A673 (cell line): ENCODE measurements around the gene MMP11. TPM values are rescaled to one million over a fixed set of nuclear protein-coding genes. Genes with fewer than 3 reads are reported as not detected.

ENCODE experiments used
- BruUV-seq: library from RNA; stranded (reverse); fragments of 400-500 nt; replicated peaks from 2 replicates; lab custom pipeline; 2021; lab: Mats Ljungman, UMichigan
- CTCF ChIA-PET: fragments of 300-600 bp; sonication (Branson Sonifier 250); formaldehyde crosslinking; loops from one replicate; lab custom pipeline; 2022; ENCODE audit warnings: antibody characterized with exemption; lab: Charles Lee
- POLR2A ChIA-PET: fragments of 300-600 bp; sonication (Branson Sonifier 250); formaldehyde crosslinking; loops from one replicate; lab custom pipeline; 2022; ENCODE audit warnings: antibody characterized with exemption; ENCODE audit not compliant: low non-redundant PET; lab: Charles Lee
- DNase-seq: peaks from one replicate; pipeline ENCODE4 v3.0.0-alpha.2; 2015; ENCODE audit warnings: low spot score
- H3K27ac ChIP-seq: fragments of 200-600 bp; sonication (generic); 2 replicates; pipeline ENCODE4 v1.5.1; 2016; ENCODE audit warnings: mixed run types, low read depth, mild to moderate bottlenecking, mixed read lengths, antibody characterized with exemption, low read length; ENCODE audit not compliant: poor library complexity, severe bottlenecking
- H3K27me3 ChIP-seq: fragments of 200-600 bp; sonication (generic); replicated peaks from 2 replicates; pipeline ENCODE4 v1.6.1; 2017; ENCODE audit warnings: mixed run types, low read depth, mild to moderate bottlenecking, mixed read lengths, antibody characterized with exemption, low read length; ENCODE audit not compliant: insufficient read depth, poor library complexity
- H3K36me3 ChIP-seq: fragments of 200-600 bp; sonication (generic); 2 replicates; pipeline ENCODE4 v1.6.1; 2016; ENCODE audit warnings: mixed run types, mild to moderate bottlenecking, mixed read lengths, antibody characterized with exemption, low read length; ENCODE audit not compliant: insufficient read depth, poor library complexity, severe bottlenecking
- H3K4me1 ChIP-seq: fragments of 200-600 bp; sonication (generic); 2 replicates; pipeline ENCODE4 v1.6.1; 2017; ENCODE audit warnings: mixed run types, mild to moderate bottlenecking, mixed read lengths, antibody characterized with exemption, low read length; ENCODE audit not compliant: insufficient read depth, poor library complexity, severe bottlenecking
- H3K4me3 ChIP-seq: fragments of 200-600 bp; sonication (generic); 2 replicates; pipeline ENCODE4 v1.5.1; 2016; ENCODE audit warnings: low read depth, mixed run types, mild to moderate bottlenecking, mixed read lengths, low read length; ENCODE audit not compliant: poor library complexity, severe bottlenecking
- H3K9me3 ChIP-seq: fragments of 200-600 bp; sonication (generic); 2 replicates; pipeline ENCODE4 v1.6.1; 2016; ENCODE audit warnings: mixed run types, low read depth, mild to moderate bottlenecking, mixed read lengths, antibody characterized with exemption, low read length; ENCODE audit not compliant: poor library complexity, severe bottlenecking
- EZH2 ChIP-seq: fragments of 200-600 bp; sonication (generic); IDR thresholded peaks from 2 replicates; pipeline ENCODE4 v1.6.1; 2017; ENCODE audit warnings: borderline replicate concordance, low read depth, mild to moderate bottlenecking, mixed read lengths, antibody characterized with exemption, low read length; ENCODE audit not compliant: poor library complexity, severe bottlenecking
- intact Hi-C: fragments of 100-400 bp; cut with micrococcal nuclease; formaldehyde crosslinking; loops from one replicate; pipeline ENCODE4 v1.10.0; 2022; ENCODE audit not compliant: unreplicated experiment
- total RNA-seq: library from RNA; stranded (reverse); gene quantifications from 2 replicates; pipeline ENCODE4 v1.2.3, GENCODE V29; 2021
- TF ChIP-seq, protein P1 (sequence below): fragments of 300-800, 200-600 bp; sonication (generic); conservative IDR thresholded peaks from 2 replicates; pipeline ENCODE4 v1.5.1; 2017; ENCODE audit warnings: low read depth, mild to moderate bottlenecking, antibody characterized with exemption, low read length, moderate library complexity, mixed read lengths

Gene MMP11
- total RNA-seq, 1 experiment from 2014 or later = 5.1 TPM

DNA sequence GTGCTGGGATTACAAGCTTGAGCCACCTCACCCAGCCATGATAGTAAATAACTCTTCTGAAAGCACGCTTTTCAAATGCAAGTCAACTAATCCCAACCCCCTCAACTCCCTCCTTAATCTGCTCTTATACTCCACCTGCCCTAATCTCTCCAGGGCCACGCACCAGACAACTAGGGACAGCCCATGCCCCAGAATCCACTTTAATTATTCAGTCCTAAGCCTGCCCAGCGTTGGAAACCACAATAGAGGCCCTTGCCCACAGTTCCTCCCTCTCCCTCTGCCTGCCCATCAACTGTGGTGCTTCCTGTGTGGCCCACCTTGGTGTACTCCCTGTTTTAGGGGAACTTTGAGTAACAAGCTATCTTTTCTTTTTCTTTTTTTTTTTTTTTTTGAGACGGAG, 15.8 kb upstream of the MMP11 start:
- H3K27me3 ChIP-seq = no peaks in the 10 kb centered on the region
- CTCF ChIA-PET = no interaction called here
- BruUV-seq = no TSS peak
- intact Hi-C loops = no loop called here
- no peak for DNase-seq
- H3K27ac ChIP-seq = no peak overlapping the region
- POLR2A ChIA-PET = no interaction called here
- H3K4me3 ChIP-seq = no peak overlapping the region
- no peaks in the 10 kb centered on the region for H3K9me3 ChIP-seq
- TF ChIP-seq EZH2 = no peak
- TF ChIP-seq, protein P1, sequence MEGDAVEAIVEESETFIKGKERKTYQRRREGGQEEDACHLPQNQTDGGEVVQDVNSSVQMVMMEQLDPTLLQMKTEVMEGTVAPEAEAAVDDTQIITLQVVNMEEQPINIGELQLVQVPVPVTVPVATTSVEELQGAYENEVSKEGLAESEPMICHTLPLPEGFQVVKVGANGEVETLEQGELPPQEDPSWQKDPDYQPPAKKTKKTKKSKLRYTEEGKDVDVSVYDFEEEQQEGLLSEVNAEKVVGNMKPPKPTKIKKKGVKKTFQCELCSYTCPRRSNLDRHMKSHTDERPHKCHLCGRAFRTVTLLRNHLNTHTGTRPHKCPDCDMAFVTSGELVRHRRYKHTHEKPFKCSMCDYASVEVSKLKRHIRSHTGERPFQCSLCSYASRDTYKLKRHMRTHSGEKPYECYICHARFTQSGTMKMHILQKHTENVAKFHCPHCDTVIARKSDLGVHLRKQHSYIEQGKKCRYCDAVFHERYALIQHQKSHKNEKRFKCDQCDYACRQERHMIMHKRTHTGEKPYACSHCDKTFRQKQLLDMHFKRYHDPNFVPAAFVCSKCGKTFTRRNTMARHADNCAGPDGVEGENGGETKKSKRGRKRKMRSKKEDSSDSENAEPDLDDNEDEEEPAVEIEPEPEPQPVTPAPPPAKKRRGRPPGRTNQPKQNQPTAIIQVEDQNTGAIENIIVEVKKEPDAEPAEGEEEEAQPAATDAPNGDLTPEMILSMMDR = no peak
- no peaks in the 10 kb centered on the region for H3K4me1 ChIP-seq
- H3K36me3 ChIP-seq = no peaks in the 10 kb centered on the region

DNA sequence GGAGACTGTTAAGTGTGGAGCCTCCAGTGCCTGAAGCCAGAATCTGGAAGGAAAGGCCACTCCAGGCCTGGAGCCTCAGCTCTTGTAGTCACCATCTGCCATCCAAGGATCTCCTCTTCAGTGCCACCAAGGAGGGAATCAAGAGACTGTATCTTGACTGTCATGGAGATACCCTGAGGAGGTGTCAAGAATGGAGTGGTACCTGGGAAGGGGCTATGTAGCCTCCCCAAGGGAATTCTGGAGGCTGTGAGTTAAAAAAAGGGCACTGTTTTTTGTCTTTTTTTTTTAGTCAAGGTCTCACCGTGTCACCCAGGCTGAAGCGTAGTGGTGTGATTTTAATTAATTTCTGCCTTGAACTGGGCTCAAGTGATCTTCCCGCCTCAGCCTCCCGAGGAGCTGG, 13.1 kb upstream of the MMP11 start:
- H3K9me3 ChIP-seq = no peaks in the 10 kb centered on the region
- no peak overlapping the region for H3K4me3 ChIP-seq
- DNase-seq = no peak
- peaks cover 22% of the 10 kb centered on the region for H3K4me1 ChIP-seq
- no peaks in the 10 kb centered on the region for H3K36me3 ChIP-seq
- no TSS peak for BruUV-seq
- CTCF ChIA-PET = interaction anchor here (0.6 kb wide), 1 partner anchor 153 kb away, joined by 7 read pairs; no protein-coding TSS in a partner anchor
- intact Hi-C loops = no loop called here
- POLR2A ChIA-PET = interaction anchor here (0.7 kb wide), 1 partner anchor 34 kb away, joined by 5 read pairs; no protein-coding TSS in a partner anchor
- TF ChIP-seq, protein P1 = no peak
- TF ChIP-seq EZH2 = no peak
- H3K27ac ChIP-seq = no peak overlapping the region
- H3K27me3 ChIP-seq = no peaks in the 10 kb centered on the region

DNA sequence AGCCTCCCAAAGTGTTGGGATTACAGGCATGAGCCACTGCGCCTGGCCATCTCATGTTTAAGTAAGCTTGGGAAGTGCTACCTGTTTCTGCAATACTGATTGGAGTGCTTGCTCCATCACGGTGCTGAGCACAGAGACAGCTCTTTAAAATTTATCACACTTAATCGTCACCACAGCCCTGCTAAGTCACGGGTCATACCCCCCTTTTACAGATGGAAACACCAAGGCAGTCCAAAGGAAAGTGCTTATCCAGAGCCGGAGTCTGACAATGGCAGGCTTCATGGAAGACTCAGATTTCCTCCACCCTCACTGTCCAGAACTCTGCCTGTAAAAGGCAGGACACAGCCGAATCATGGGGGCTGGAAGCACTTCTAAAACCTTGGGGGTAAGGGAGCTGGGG, 12.6 kb upstream of the MMP11 start:
- DNase-seq = no peak
- H3K27me3 ChIP-seq = no peaks in the 10 kb centered on the region
- POLR2A ChIA-PET = interaction anchor here (0.7 kb wide), 1 partner anchor 34 kb away, joined by 5 read pairs; no protein-coding TSS in a partner anchor
- no peak overlapping the region for H3K4me3 ChIP-seq
- no peaks in the 10 kb centered on the region for H3K9me3 ChIP-seq
- peaks cover 2% of the 10 kb centered on the region for H3K36me3 ChIP-seq
- BruUV-seq = no TSS peak
- no peak overlapping the region for H3K27ac ChIP-seq
- H3K4me1 ChIP-seq = peaks cover 27% of the 10 kb centered on the region
- CTCF ChIA-PET = interaction anchor here (1.1 kb wide), 1 partner anchor 9 kb away, joined by 9 read pairs; the partner anchor contains the start of gene ZNF70
- no peak for TF ChIP-seq EZH2
- TF ChIP-seq, protein P1 = no peak
- intact Hi-C loops = loop anchor here (5.0 kb wide), 1 partner anchor 218 kb away; no protein-coding TSS in a partner anchor
